ENCODE results near the gene CPNE5.

The CPNE5 gene

DNA sequence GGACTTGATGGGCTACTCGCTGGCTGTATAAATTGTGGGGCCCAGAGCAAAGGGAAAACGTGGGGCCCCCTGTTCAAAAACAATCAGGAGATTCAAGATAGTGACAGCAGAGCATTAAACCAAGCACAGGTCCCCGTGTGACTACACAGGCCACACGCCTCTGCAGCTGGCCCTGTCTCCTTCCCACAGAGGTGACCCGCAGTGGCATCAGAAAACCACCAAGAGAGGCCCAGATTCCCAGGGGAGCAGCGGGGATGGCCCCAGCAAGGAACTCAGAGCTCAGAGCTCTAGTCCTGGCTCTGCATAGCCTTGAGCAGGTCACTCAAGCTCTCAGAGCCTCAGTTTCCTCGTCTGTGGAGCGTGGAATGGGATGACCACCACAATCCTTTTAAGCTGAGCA lies 57.6 kb downstream of the CPNE5 start:
- no peak for DNase-seq
- intact Hi-C loops (cut with DNase I), result no loop called here

DNA sequence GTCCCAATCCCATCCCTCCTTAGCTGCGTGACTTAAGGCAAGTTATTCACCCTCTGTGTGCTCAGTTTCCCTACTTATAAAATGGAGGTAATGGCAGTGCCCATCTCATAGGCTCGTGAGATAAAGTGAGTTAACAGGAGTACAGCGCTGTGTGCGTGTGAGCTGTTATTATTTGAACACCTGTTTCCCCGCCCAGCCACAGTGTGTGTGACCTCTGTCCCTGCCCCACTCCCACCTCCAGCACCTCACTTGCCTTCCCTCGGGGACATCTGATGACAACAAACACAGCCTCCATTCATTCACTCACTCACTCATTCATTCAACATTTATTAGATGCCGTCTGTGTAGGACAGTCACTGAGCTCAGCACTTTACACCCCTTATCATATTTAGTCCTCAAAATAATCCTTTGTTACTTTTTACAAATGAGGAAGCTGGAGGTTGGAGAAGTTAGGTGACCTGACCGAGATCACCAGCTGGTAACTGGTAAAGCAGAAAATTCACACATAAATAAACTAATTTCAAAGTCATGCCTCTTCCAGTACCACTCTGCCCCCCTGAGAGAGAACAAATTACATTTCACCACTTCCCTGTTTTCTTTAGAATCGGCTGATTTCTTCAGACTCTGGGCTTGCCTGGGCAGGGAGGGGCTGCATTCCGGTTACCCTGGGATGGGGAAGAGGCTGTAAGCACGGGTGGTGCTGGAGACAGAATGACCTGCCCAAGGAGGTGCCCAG lies 58.6 kb downstream of the CPNE5 start:
- DNase-seq, result peak in 1 of 42 donors; percentile 35
- intact Hi-C loops (cut with DNase I), result no loop called here

DNA sequence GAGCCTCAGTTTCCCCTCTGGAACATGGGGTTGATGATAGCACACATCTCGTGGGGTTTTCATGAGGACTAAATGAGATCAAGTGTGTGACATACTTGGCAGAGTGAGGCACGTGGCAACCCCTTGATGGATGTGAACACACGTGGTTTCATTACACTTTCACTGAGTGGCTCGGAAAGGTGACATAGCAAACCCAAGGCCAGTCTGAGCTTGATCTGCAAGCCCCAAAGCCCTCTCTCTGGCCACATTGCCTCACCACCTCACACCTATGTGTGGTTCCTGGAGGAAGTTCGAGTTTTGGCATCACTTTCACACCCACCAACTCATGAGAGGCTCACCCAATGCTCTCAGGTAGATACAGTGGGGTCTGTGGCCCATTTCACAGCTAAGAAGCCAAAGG lies 60.0 kb downstream of the CPNE5 start:
- no peak for DNase-seq
- intact Hi-C loops (cut with DNase I), result no loop called here

DNA sequence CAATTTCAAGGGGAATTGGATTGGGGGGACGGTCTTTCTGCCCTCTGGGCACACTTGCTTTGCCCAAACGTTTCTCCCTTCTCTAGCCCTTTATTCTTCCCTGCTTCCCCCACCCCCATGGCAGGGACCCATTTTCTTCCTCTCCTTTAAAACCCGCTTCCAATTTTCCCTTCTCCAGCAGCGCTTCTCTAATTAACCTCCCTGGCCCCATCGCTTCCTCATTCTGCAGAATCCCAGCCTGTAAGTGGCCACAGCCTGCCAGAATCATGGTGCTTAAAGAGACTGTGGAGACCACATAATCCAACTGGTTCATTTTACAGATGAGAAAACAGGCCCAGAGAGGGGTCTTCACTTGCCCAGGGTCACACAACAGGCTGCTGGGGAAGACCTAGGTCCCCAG lies 61.4 kb downstream of the CPNE5 start:
- intact Hi-C loops (cut with DNase I), result no loop called here
- no peak for DNase-seq

DNA sequence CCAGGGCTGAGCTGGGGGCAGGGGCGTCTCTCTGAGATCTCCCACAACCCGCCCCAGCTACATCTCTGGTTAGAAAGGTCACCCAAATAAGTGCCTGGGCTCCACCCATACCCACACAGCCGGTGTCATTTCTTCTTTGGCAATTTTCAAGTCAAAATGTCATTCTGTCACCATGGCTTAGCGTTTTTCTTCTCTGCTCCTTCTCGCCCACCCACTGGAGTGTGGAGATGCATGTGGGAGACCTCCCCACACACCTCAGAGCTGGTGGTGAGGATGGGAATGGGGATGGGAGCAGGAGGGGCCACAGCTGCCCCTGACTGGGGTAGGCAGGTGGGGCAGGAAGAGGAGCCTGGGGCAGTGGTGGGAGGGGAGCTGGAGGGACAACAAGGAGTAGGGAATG lies 63.1 kb downstream of the CPNE5 start:
- intact Hi-C loops (cut with DNase I), result no loop called here
- peak in 31 of 42 donors; percentile 37 to 87 (median 62) for DNase-seq

DNA sequence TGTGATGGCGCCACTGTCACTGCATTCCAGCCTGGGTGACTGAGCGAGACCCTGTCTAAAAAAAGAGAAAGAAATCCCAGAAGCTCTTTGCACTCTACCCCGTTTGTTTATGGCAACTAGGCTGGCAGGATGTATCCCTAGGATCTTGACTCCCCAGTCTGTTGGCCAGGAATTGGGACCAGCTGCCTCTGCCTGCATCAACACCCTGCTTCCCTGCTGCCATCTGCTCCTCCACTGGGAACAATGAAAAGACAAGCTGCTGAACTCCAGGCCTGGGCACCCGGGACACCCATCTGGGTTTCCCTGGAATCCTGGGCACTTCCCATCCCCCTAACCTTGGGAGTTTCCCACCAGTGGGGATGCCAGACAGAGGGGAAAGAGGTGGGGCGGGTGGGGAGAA lies 64.9 kb downstream of the CPNE5 start:
- no peak for DNase-seq
- intact Hi-C loops (cut with DNase I), result no loop called here

DNA sequence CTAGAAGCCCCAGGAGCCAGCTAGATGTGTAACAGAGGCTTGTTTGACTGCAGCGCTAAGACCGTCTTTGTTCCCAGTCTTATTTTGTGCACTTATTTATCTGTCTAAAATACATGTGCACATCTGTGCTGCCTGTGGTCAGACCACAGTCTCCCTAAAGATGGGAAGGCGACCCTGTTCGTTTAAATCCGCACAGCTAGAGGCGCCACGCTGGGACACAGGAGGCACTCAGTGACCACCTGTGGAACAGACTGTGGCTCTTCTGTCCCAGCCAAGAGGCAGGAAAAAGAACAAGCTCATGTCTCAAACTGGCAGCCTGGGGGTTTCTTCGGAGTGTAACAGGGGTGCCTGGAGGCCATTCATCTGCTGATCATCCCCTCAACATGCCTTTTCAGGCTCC lies 66.8 kb downstream of the CPNE5 start:
- intact Hi-C loops (cut with DNase I), result no loop called here
- DNase-seq, result no peak

DNA sequence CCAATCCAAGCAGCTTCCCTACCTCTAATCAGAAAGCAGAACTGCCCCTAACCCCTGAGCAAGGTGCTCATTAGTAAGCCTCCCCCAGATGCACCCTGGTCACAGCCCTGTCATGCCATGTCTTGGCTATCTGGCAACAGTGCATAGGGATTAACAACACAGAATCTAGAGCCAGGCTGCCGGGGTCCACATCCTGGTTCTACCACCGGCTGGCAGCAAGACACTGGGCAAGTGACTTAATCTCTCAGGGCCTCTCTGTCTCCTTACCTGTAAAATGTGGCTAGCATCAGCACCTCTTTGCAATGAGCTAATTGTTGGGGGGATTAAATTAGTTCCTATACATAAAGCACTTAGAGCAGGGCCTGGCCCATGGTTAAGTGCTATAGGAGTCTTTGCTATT lies 68.1 kb downstream of the CPNE5 start:
- intact Hi-C loops (cut with DNase I), result no loop called here

DNA sequence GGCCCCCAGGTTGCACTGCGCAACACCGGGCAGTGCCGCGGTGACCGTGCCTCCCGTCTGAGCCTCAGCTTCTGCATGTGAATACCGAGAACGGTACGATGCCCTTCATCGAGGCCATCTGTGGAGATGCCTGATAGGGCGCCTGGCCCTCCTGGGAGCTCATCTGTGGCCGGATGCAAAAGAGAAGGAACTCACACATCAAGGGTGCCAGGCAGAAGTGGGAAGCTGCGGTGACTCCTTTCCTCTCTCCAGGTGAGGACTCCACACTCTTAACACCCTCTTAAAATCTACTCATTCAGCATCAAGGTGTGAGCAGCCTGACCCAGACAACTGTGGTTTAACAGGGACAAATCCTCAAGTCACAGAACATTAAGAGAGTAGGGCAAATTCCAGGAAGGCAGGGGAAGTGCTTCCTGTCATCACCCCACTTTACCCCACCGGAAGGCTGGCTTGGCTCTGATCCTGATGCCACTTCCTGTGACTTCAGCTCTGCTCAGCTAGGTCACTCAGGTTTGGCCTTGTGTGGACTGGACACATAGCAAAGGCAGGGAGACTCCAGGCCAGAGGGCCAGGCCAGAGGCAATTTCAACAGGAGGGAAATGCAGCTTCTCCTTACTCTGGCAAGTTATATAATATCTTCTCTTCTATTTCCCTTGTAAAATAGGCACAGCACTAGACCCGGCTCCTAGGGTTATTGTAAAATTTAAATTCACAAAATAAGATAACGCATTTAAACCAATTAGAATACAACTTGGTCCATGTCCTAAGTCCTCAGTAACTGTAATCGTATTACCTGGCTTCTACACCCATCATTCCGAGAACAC lies 69.4 kb downstream of the CPNE5 start:
- intact Hi-C loops (cut with DNase I), result loop anchor here (5.0 kb wide), 1 partner anchor 82 kb away; no protein-coding TSS in a partner anchor
- no peak for DNase-seq

More for the DNA sequence above, 68.1 kb downstream of the CPNE5 start:
- no peak for DNase-seq

DNA sequence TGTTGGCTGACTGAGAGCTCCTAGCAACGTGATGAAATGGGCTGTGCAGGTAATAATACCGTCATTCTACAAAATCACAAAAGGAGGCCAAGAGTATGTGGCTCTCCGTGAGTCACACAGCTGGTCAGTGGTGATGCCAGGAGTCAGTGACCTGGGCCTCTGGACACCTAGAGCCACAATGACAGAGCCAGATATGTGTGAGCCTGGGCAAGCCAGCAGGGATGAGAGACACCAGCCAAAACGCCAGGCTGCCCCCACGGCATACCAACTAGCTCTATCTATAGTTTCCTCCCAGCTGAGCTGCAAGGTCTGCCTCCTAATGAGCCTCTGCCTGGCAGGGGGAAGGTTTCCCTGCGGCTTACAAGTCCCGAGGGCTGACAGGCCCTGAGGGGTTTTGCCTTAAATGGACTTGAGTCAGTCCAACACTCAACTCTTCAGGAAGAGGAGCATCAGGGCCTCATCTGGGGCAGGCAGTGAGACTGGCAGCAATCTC lies 70.0 kb downstream of the CPNE5 start:
- intact Hi-C loops (cut with DNase I), result loop anchor here (5.0 kb wide), 1 partner anchor 83 kb away; no protein-coding TSS in a partner anchor
- peak in 4 of 42 donors; percentile 38 to 72 (median 58) for DNase-seq

DNA sequence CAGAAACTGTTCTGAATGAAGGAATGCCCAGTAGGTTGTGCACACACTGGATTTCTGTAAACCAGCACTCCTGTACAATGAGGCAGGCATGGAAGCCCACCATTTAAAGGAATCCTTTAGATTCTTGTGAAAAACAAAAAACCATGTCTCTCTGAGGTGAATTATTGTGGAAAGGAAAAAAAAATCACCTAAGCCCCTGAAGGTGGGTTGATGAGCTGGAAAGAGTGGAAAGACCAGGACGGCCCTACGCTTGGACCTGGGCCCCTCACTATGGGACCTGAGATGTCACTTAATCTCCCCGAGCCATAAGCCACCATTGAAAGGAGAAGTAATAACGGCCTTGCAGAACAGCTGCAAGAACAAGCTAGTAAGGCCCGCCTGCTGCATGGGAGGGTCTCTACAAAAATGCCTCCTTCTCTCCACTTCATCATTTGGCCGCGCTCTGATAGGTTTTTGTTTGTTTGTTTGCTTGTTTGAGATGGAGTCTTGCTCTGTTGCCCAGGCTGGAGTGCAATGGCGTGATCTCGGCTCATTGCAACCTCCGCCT lies 72.8 kb downstream of the CPNE5 start:
- no peak for DNase-seq
- intact Hi-C loops (cut with DNase I), result loop anchor here (5.0 kb wide), 1 partner anchor 86 kb away; no protein-coding TSS in a partner anchor

DNA sequence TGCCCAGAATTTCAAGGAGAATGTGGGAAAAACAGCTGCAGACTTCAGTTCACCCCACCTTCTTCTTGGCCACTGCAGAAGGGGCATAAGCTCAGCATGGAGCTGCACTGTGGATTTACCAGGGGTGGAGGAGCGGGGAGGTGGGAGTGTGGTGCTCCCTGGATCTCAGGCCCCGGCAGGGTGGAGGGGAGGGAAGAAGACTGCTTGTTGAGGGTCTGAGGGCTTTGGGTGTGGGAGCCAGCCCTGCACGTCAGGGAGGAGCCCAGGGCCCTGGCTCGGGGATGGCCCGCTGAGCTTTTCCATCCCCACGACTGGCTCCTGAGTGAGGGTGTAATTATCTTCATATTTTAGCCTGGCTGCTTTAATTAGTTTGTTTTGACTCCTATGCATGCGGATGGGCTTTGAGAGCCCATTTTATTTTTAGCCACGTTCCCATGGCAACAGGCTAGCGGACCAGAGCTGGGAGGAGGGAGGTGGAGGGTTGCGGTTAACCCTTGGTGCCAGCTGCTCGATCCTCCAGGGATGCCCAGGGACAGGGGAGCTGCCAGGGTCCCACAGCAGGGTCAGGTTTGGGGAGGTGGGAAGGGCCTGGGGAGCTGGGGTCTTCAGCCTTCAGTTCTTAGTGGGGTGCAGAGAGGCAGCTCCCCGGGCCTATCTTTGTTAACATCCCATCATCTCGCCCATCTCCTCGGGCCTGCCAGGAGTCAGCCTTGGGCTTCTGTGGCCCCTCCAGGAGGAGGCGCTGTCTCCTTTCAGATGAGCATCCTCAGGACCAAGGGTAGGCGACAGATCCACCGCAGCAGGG lies 73.4 kb downstream of the CPNE5 start:
- DNase-seq, result peak; percentile 68 to 93 (median 86)
- intact Hi-C loops (cut with DNase I), result loop anchor here (5.0 kb wide), 1 partner anchor 87 kb away; no protein-coding TSS in a partner anchor

DNA sequence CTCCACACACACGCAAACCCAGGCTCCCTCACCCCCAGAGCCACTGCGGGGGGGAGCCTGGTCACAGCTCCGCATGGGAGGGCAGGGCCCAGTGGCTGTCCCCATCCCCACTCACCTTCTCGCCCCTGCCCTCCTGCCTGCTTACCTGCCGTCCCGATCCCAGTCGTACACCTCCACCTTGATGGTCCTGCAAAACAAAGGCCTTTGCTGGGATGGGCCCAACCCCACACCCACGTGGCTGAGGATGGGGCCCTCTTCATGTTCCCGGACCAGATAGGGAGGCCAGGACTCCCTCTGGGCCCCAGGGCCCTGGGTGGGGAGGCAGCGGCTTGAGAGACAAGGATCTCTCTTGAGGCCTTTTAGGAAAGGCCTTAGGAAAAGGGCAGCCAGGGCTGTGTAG lies 74.1 kb downstream of the CPNE5 start:
- intact Hi-C loops (cut with DNase I), result loop anchor here (5.0 kb wide), 1 partner anchor 87 kb away; no protein-coding TSS in a partner anchor
- no peak for DNase-seq

DNA sequence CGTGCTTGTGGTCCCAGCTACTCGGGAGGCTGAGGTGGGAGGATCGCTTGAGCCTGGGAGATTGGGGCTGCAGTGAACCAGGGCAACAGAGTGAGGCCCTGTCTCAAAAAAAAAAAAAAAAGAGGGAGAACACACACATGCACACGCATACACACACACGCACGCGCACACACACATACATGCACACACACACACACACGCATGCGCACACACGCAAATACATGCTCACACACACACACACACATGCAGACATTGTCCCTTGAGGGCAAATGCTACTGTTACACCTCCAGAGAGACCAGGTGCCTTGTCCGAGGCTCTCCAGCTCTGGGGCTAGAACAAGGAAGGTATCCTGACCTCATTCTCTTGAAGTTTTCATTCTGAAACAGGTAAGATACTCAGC lies 77.1 kb downstream of the CPNE5 start:
- intact Hi-C loops (cut with DNase I), result no loop called here
- no peak for DNase-seq

DNA sequence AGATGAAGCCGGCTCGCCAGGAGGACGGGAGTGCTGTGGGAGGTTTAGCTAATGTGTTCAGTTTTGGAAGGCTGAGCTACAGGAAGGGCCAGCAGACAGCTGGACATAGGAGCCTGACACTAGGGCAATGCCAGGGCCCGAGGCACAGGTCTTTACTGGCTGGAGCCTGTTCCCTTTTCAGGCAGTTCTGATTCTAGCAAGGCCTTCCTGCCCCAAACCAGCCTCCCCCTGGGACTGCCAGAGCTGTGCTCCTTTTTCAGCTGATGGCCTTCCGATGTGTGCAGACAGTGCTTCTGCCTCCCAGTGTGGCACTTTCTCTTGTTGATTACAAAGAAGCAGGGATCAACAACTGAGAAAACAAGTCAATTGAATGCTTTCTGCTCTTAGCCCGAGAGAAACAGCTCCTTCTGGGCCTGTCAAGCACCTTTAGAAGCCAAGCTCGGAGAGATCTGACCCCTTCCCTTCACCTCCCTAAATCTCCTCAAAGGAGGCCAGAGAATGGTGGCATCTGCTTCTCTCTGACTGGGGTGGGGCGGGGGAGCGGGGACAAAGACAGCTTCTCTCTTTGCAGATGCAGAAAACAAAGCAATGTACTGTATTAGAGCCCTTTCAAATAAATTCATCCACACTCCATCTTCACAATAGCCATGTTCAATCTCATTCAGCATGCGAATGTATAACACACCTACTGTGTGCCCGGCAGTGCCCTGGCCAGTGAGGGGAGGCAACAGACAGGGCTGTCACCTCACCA lies 78.4 kb downstream of the CPNE5 start:
- intact Hi-C loops (cut with DNase I), result no loop called here
- DNase-seq, result peak in 41 of 42 donors; percentile 51 to 86 (median 76)

DNA sequence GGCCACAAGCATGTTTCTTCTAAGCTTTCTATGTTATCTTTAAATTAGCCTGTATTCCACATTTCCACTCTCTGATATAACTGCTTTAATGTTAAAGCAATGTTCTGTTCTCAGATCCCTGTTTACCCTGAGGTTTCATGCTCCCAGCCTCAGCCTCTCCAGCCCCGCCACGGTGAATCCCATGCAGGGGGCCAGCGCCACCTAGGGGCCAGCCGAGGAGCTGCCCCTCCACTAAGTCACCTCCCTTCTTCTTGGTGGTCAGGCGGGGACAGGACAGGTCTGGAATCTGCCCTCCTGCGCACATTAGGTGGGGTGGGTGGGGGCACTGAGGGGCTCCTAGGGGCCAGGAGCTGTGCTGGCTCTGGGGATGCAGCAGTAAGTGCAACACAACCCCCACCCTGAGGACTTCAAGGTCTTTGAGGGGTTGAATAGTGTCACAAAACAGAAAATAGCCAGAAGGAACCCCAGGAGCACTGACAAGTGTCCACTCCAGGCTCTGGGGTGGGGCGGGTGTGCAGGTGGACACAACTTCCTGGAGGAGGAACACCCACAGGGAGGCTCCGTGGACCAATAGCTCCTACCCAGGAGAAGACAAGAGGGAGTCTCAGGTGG lies 80.0 kb downstream of the CPNE5 start:
- intact Hi-C loops (cut with DNase I), result loop anchor here (5.0 kb wide), 2 partner anchors 82 to 137 kb away; partner anchors contain the start of gene CDKN1A

DNA sequence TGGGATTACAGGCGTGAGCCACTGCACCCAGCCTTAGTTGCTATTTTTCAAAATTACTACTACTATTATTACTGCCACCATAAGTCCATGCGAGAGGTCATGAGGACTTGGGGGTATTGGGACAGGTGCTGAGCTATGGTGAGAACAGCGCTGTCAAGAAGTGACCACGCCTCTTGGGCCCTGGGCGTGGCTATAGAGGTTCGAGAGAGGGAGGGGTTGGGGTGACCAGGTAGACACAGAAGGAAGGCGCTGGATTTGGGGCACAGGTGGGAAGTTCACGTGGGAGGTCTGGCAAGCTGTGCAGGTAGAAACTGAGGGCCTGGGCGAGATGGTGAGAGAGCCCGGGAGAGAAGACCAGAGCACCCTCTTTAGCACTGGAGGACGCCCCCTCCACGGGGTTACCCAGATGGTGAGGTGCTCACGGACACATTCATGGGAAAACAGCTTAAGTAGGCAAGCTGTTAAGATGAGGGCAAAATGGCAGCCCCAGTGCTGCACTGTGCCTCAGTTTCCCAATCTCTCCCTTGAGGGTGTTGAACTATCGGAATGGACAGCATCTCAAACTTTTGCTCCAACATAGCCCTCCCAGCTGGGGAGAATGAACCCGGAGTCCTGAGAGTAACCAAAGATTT lies 80.6 kb downstream of the CPNE5 start:
- no peak for DNase-seq

More for the DNA sequence above, 80.0 kb downstream of the CPNE5 start:
- peak; percentile 68 to 93 (median 86) for DNase-seq

More for the DNA sequence above, 80.6 kb downstream of the CPNE5 start:
- intact Hi-C loops (cut with DNase I), result loop anchor here (5.0 kb wide), 2 partner anchors 81 to 136 kb away; partner anchors contain the start of gene CDKN1A

Measured in head of caudate nucleus (tissue), 42 donors.